HepG2 (cell line): ENCODE measurements around the gene PEX13. TPM values are rescaled to one million over a fixed set of nuclear protein-coding genes. Genes with fewer than 3 reads are reported as not detected.

Experiments used
- FOXJ3 ChIP-seq: sonication (generic); formaldehyde crosslinking; IDR thresholded peaks from 2 replicates; pipeline ENCODE4 v1.4.0; 2020; ENCODE audit warnings: missing genetic modification reagents, mild to moderate bottlenecking, borderline replicate concordance
- FOXK1 ChIP-seq: sonication (generic); formaldehyde crosslinking; IDR thresholded peaks from 2 replicates; pipeline ENCODE4 v1.4.0; 2020; ENCODE audit warnings: low read depth, missing genetic modification reagents, borderline replicate concordance
- HNRNPLL ChIP-seq: fragments of 200-400 bp; formaldehyde crosslinking; IDR thresholded peaks from 2 replicates; pipeline ENCODE4 v1.6.1; 2017; ENCODE audit warnings: mild to moderate bottlenecking, low read depth, low read length; ENCODE audit not compliant: poor library complexity, severe bottlenecking
- KAT2B ChIP-seq: fragments of 150-350 bp; IDR thresholded peaks from 2 replicates; pipeline ENCODE4 v1.6.1; 2014; ENCODE audit warnings: low read depth, low read length, borderline replicate concordance
- MED8 ChIP-seq: sonication (generic); formaldehyde crosslinking; IDR thresholded peaks from 2 replicates; pipeline ENCODE4 v1.8.1; 2023; ENCODE audit warnings: mild to moderate bottlenecking, missing genetic modification reagents; ENCODE audit not compliant: insufficient replicate concordance
- RARG ChIP-seq: sonication (generic); formaldehyde crosslinking; IDR thresholded peaks from 2 replicates; pipeline ENCODE4 v1.4.0; 2020; ENCODE audit warnings: low read depth, mild to moderate bottlenecking, missing genetic modification reagents
- XRCC5 ChIP-seq: fragments of 200-400 bp; formaldehyde crosslinking; optimal IDR thresholded peaks from 2 replicates; pipeline ENCODE3; 2017; ENCODE audit warnings: mild to moderate bottlenecking, low read length
- ZNF234 ChIP-seq: sonication (generic); formaldehyde crosslinking; conservative IDR thresholded peaks from 2 replicates; pipeline ENCODE4 v1.5.1; 2020; ENCODE audit warnings: mild to moderate bottlenecking, missing genetic modification reagents
- ZNF296 ChIP-seq: sonication (generic); formaldehyde crosslinking; conservative IDR thresholded peaks from 2 replicates; pipeline ENCODE4 v1.5.0; 2020; ENCODE audit warnings: mild to moderate bottlenecking, missing genetic modification reagents
- ZNF564 ChIP-seq: sonication (generic); formaldehyde crosslinking; IDR thresholded peaks from 2 replicates; pipeline ENCODE4 v1.8.1; 2023; ENCODE audit warnings: mild to moderate bottlenecking, missing genetic modification reagents
- ZNF660 ChIP-seq: sonication (generic); formaldehyde crosslinking; IDR thresholded peaks from 2 replicates; pipeline ENCODE4 v1.5.1; 2020; ENCODE audit warnings: mild to moderate bottlenecking, low read depth, missing genetic modification reagents, borderline replicate concordance
- ZNF678 ChIP-seq: sonication (generic); formaldehyde crosslinking; IDR thresholded peaks from 2 replicates; pipeline ENCODE4 v1.4.0; 2020; ENCODE audit warnings: mild to moderate bottlenecking, missing genetic modification reagents
- ZNF709 ChIP-seq: sonication (generic); formaldehyde crosslinking; IDR thresholded peaks from 2 replicates; pipeline ENCODE4 v1.5.0; 2020; ENCODE audit warnings: mild to moderate bottlenecking, missing genetic modification reagents
- ZNF749 ChIP-seq: sonication (generic); formaldehyde crosslinking; IDR thresholded peaks from 2 replicates; pipeline ENCODE4 v1.8.0; 2022; ENCODE audit warnings: mild to moderate bottlenecking, missing genetic modification reagents, moderate library complexity, borderline replicate concordance
- polyA plus RNA-seq, 8 experiments: library from polyadenylated mRNA; depleted of rRNA in 3 of 8; stranded (reverse) in 7 of 8; unstranded in 1 of 8; fragments of >200 nt; fragmentation: Illumina TruSeq in 4 of 8; extraction: Trizol in 4 of 8; gene quantifications; 2 replicates each; pipeline versions ENCODE4 v1.2.1 to v1.2.3, GENCODE V29; 2011 to 2016; ENCODE audit warnings: low read depth in 4 of 8, missing spikeins in 1 of 8, mixed read lengths in 1 of 8; ENCODE audit not compliant: insufficient read depth in 1 of 8
- total RNA-seq, 5 experiments: library from RNA; depleted of rRNA; stranded (reverse); fragments of >200 nt; fragmentation: Illumina TruSeq; extraction: Trizol; gene quantifications; 2 replicates each; pipeline ENCODE4 v1.2.3, GENCODE V29; 2016; ENCODE audit warnings: low read depth in 1 of 5
- TF ChIP-seq, protein P1 (sequence below), 2 experiments: sonication (generic) in 1 of 2; formaldehyde crosslinking in 1 of 2; IDR thresholded peaks; 2 replicates each; pipeline versions ENCODE4 v1.6.1 to v1.9.0; 2014 to 2022; ENCODE audit warnings: antibody characterized with exemption in 1 of 2, borderline replicate concordance in 1 of 2, inconsistent platforms in 1 of 2, low read depth in 1 of 2, missing genetic modification reagents in 1 of 2
- TF ChIP-seq, protein P2 (sequence below), 2 experiments: sonication (generic) in 1 of 2; formaldehyde crosslinking in 1 of 2; IDR thresholded peaks; 2 replicates each; pipeline versions ENCODE4 v1.5.1 to v1.6.1; 2011 to 2020; ENCODE audit warnings: borderline replicate concordance in 1 of 2, low read depth in 1 of 2, low read length in 1 of 2, mild to moderate bottlenecking in 1 of 2, missing genetic modification reagents in 1 of 2, moderate library complexity in 1 of 2
- TF ChIP-seq, protein P3 (sequence below): IDR thresholded peaks from 2 replicates; pipeline ENCODE4 v1.6.1; 2016; ENCODE audit warnings: low read depth, control low read depth

PEX13 gene
- total and polyA plus RNA-seq, 2 of the 13 experiments (the other 11 are each of a cell fraction or from before 2014, with no cell fraction given) = 47.9 to 75.9 TPM

DNA sequence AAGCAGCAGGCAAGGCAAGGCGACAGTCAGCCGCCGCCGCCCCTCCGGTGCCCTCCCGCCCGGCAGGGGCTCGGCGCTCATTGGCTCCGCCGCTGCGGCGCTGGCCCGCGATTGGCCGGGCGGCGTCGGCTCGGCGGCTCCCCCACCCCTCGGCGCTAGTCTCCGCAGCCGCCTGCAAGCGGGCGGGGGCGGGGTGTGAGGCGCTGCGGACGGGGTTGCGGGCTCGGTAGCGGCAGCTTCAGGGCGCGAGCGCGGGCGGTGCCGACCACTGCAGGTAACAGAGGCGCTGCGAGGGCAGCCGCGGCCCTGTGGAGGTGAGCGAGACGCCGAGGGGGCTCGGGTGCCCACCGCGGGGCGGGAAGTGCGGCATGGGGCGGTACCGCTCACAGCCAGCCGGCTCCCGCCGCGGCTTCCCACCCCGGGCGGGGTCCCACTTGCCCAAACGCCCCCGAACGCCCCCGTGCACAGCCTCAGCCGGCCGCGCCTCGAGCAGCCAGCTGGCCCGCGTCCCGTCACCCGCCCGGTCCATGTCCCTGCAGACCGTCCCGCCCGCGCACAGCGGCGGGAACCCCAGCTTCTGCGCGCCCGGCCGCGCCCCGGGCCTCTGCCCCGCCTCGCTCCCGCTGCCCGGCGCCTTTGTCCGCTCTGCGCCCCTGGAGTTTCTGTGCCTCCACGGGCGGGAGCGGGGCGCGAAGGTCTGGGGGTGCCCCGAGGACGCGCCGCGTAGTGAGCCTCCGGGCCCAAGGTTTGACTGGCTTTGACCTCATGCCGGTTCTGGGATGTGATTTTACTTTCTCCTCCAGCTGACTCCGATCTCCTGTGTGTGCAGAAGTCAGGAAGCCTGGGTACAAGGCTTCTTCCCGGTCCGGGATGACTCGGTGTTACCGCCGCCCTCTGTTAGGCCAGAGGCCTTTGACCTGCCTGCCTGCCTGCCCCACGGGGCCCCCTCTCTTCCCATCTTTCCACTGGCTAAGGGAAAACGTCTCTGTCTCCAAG lies 48.5 kb downstream of the PEX13 start, which contains the start of gene SANBR (continued):
- TF ChIP-seq, protein P1, sequence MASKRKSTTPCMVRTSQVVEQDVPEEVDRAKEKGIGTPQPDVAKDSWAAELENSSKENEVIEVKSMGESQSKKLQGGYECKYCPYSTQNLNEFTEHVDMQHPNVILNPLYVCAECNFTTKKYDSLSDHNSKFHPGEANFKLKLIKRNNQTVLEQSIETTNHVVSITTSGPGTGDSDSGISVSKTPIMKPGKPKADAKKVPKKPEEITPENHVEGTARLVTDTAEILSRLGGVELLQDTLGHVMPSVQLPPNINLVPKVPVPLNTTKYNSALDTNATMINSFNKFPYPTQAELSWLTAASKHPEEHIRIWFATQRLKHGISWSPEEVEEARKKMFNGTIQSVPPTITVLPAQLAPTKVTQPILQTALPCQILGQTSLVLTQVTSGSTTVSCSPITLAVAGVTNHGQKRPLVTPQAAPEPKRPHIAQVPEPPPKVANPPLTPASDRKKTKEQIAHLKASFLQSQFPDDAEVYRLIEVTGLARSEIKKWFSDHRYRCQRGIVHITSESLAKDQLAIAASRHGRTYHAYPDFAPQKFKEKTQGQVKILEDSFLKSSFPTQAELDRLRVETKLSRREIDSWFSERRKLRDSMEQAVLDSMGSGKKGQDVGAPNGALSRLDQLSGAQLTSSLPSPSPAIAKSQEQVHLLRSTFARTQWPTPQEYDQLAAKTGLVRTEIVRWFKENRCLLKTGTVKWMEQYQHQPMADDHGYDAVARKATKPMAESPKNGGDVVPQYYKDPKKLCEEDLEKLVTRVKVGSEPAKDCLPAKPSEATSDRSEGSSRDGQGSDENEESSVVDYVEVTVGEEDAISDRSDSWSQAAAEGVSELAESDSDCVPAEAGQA (IDR thresholded peaks at IDR 0.05; ENCODE audit: low read depth) = no peak
- TF ChIP-seq, protein P1 (CRISPR knock-in tag; IDR thresholded peaks at IDR 0.05; ENCODE audit: borderline replicate concordance) = no peak
- TF ChIP-seq KAT2B (no peak), ZNF564 (peak; percentile 20; the same call in 1 of the 2 replicates), ZNF660 (no peak), XRCC5 (no peak), ZNF678 (peak; percentile 97), RARG (CRISPR knock-in tag) (no peak), ZNF749 (CRISPR knock-in tag) (peak; percentile 91), ZNF709 (CRISPR knock-in tag) (peak; percentile 89; the same call in 1 of the 2 replicates), FOXK1 (CRISPR knock-in tag) (no peak), FOXJ3 (CRISPR knock-in tag) (no peak), MED8 (CRISPR knock-in tag) (no peak), HNRNPLL (peak; percentile 75), ZNF234 (CRISPR knock-in tag) (no peak), ZNF296 (CRISPR knock-in tag) (no peak)
- TF ChIP-seq, protein P2, sequence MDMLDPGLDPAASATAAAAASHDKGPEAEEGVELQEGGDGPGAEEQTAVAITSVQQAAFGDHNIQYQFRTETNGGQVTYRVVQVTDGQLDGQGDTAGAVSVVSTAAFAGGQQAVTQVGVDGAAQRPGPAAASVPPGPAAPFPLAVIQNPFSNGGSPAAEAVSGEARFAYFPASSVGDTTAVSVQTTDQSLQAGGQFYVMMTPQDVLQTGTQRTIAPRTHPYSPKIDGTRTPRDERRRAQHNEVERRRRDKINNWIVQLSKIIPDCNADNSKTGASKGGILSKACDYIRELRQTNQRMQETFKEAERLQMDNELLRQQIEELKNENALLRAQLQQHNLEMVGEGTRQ (IDR thresholded peaks at IDR 0.05; ENCODE audit: low read depth, low read length) = no peak
- TF ChIP-seq, protein P2 (CRISPR knock-in tag; IDR thresholded peaks at IDR 0.05; ENCODE audit: borderline replicate concordance) = no peak
- TF ChIP-seq, protein P3, sequence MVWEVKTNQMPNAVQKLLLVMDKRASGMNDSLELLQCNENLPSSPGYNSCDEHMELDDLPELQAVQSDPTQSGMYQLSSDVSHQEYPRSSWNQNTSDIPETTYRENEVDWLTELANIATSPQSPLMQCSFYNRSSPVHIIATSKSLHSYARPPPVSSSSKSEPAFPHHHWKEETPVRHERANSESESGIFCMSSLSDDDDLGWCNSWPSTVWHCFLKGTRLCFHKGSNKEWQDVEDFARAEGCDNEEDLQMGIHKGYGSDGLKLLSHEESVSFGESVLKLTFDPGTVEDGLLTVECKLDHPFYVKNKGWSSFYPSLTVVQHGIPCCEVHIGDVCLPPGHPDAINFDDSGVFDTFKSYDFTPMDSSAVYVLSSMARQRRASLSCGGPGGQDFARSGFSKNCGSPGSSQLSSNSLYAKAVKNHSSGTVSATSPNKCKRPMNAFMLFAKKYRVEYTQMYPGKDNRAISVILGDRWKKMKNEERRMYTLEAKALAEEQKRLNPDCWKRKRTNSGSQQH (CRISPR knock-in tag) = no peak; the same call in none of the 2 replicates
